Fibroblast of mammary gland (primary cell): ENCODE data around the gene PPP2R5C.

Experiments
- DNase-seq: peaks from one replicate; pipeline ENCODE4 v3.0.0-alpha.2; 2010; ENCODE audit warnings: low read depth
- H3K4me3 ChIP-seq: 2 replicates; pipeline ENCODE4 v1.5.1; 2011; ENCODE audit warnings: low read depth, mild to moderate bottlenecking, low read length, moderate library complexity; ENCODE audit not compliant: control insufficient read depth
- CTCF ChIP-seq: conservative IDR thresholded peaks from 2 replicates; pipeline ENCODE4 v1.5.1; 2011; ENCODE audit warnings: low read depth, low read length, inconsistent platforms; ENCODE audit not compliant: control insufficient read depth, insufficient read depth

Gene PPP2R5C

GRCh38 chr14:101972126-101972866 is 210.8 kb downstream of the PPP2R5C start:
- peak; percentile 100 for DNase-seq
- TF ChIP-seq CTCF, result no peak
- H3K4me3 ChIP-seq, result peak overlapping the region; percentile 8

- no peak overlapping the region for H3K4me3 ChIP-seq
- TF ChIP-seq CTCF, result no peak
- peak; percentile 41 for DNase-seq
Measured at GRCh38 chr14:101973356-101973755, 211.8 kb downstream of the PPP2R5C start.

- no peak for TF ChIP-seq CTCF
- DNase-seq, result no peak
- H3K4me3 ChIP-seq, result no peak overlapping the region
Measured at GRCh38 chr14:101975231-101975630, 213.7 kb downstream of the PPP2R5C start.
